HG02973 (cell line): ENCODE results near the gene INTS11.

ENCODE experiments used
- ATAC-seq: cut with Tn5 transposase; IDR thresholded peaks from one replicate; pipeline ENCODE4 v1.9.1; 2021; ENCODE audit warnings: moderate library complexity; ENCODE audit not compliant: unreplicated experiment

Gene INTS11

DNA sequence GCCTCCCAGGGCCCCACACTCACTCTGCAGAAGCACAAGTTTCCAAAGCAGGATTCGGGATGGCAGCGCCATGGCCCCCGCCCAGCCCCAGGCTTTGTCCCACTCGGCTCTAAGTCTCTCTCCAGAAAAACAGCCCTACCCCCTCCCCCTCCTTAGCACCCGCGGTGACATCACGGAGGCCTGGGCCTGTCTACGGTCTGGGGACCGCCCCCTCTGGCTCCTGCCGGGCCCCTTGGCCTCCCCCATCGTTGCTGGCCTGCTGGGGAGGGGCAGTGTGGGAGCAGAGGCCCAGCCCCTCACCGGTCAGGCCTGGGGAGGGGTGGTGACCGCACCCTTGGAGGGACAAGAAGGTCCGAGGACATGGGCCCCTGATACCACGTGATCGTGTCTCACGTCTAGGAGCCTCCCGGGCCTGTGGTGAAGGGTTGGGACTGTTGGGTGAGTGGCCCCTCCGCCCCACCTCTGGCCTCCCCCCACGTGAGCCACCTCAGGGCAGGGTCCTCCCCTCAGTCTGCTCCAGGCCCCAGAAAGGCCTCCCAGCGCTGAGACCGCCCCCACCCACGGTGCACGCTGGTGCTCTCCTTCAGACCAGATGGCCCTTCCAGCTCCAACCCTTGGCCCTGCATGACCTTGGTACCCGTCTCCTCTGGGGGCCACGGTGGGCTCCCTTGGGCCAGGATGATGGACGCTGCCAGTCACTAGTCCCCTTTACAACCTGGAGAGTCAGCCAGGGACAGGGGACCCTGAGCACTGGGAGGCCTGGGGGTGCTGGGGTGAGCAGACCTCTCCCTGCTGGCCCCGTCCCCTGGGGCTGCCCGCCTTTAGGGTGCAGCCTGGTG lies 34.2 kb upstream of the INTS11 start, which contains the start of gene MXRA8:
TSS of gene MXRA8 (minus strand) at position 123 of the 839 bp plus-strand sequence. CDS start at position 72, 51 bp downstream.
- ATAC-seq: no peak

DNA sequence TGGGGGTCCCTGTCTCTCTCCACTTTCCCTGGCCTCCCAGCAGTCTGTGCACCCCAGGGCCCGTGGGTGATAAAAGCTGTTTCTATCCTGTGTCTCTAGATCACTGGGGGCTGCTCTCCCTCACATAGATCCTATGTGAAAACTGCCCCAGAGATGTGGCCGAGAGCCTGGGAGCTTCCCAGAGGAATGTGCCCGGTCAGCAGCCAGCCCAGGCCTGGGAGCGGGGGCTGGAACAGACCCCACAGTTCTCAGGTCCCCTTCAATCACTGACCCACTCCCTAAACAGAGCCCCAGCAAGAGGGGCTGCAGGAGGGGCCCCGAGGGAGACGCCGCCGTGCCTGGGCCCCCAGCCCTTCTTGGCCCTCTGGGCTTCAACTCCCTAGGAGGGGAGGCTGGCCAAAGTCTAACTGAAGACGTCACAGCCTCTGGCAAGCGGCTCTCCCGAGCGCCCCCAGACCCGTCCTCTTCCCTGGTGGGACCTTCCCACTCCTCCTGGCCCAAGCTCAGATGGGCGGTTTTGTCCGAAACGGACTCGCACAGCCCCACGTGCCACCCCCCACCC lies 33.5 kb upstream of the INTS11 start:
- ATAC-seq: no peak

- ATAC-seq: no peak
Observed at GRCh38 chr1:1356796-1357401, 32.4 kb upstream of the INTS11 start.

DNA sequence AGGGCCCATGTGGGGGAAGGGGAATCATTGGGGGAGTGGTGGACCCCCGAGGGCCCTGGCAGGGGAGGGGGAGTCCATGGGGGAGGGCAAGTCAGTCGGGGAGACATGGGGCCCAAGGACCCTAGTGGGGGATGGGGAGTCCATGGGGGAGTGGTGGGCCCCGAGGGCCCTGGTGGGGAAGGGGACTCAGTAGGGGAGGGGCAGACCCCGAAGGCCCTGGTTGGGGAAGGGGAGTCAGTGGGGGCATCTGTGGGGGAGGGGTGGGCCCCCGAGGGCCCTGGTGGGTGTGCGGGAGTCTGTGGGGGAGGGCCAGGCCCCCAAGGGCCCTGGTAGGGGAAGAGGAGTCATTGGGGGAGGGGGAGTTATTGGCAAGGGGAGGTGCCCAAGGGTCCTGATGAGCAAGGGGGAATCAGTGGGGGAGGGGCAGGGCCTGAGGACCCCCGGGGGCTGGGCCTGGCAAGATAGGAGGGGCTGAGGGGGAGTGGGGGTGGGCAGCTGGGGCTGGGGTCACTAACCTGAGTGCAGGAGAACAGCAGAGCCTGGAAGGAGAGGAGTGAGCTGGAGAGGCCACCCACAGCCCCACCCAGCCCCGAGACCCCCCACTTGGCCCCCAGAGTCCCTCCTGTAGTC lies 31.8 kb upstream of the INTS11 start:
- ATAC-seq: no peak

GRCh38 chr1:1355416-1355815 lies 31.0 kb upstream of the INTS11 start:
- no peak for ATAC-seq

GRCh38 chr1:1354271-1355247 lies 30.1 kb upstream of the INTS11 start:
- no peak for ATAC-seq

- ATAC-seq: no peak
Observed at GRCh38 chr1:1353389-1354151, 29.1 kb upstream of the INTS11 start.

- ATAC-seq: no peak
Observed at GRCh38 chr1:1352786-1353388, 28.4 kb upstream of the INTS11 start.

DNA sequence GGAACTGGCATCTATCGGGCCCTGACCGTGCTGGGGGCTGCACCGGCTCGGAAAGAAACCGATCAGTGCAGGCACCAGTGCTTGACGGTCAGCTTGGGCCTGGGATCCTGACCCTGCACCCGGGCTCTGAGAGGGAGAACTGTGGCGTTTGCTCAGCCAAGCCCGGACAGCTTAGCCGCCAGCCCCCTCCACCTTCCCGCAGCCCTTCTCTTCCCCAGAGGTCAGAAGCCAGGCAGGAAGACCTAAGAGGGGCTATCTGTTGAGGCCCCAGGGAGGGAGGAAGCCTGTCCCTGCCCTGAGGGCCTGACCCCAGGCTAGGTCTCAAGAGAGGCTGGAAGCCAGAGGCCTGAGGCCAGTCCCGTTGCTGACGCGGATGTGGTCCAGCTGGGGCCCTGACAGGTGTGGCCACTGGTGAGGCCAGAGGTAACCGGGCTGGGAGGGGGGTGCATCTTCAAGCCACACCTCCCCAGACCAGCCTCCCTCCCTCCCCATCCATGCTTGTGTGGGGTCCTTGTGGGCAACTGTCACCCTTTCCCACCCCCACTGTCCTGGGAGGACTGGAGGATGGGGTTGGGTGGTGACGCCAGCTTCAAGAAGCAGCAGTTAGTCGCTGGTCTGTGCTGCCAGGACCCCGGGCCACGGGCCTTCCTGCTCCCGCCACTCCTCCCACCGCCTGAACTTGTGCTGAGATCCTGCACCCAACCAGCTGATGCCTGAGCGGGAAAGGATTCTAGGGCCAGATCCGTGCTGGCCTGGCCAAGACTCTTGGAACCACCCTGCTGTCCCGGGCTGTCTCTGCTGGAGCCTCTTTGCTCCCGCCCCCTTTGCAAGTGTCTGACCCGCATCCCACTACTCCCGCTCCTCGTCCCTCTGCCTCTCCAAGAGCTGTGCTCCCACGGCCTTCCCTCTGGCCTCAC lies 27.3 kb upstream of the INTS11 start:
- no peak for ATAC-seq

DNA sequence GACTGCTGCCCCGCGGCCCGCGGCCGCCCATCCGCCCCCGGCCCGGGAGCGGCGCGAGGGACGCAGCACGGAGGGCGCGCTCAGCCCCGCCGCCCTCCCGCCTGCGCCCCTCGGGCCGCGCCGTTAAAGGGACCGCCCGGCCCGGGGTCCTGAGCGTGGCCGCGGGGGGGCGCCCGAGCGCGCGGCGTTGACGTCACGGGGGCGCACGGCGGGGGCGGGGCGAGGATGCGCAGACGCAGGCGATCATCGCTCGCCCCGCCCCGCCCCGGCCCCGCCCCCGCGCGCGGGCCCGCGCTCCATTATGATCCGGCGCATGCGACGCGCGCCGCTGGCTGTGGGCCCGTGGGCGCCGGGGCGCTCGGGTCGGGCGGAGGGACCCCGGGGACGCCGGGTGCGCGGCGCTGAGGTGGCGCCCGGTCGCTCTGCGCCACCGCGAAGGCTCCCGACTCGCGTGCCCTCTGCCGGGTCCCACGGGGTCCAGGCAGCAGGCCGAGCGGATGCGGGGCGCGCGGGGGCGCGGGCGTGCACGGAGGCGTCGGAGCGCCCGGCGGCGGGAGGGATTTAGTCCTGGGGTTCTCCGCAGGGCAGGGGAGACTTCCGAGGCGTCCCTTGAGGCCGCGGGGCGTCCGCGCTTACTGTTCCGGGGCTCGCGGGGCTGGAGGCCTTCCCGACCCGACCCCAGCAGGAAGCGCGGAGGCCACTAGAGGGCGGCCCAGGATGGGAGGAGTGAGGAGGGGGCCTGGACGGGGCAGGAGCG lies 25.0 kb upstream of the INTS11 start, which contains the start of gene DVL1:
TSS of gene DVL1 (minus strand) at position 163 of the 757 bp plus-strand sequence. CDS start 353 bp downstream, outside the sequence.
- peak; percentile 49 for ATAC-seq

DNA sequence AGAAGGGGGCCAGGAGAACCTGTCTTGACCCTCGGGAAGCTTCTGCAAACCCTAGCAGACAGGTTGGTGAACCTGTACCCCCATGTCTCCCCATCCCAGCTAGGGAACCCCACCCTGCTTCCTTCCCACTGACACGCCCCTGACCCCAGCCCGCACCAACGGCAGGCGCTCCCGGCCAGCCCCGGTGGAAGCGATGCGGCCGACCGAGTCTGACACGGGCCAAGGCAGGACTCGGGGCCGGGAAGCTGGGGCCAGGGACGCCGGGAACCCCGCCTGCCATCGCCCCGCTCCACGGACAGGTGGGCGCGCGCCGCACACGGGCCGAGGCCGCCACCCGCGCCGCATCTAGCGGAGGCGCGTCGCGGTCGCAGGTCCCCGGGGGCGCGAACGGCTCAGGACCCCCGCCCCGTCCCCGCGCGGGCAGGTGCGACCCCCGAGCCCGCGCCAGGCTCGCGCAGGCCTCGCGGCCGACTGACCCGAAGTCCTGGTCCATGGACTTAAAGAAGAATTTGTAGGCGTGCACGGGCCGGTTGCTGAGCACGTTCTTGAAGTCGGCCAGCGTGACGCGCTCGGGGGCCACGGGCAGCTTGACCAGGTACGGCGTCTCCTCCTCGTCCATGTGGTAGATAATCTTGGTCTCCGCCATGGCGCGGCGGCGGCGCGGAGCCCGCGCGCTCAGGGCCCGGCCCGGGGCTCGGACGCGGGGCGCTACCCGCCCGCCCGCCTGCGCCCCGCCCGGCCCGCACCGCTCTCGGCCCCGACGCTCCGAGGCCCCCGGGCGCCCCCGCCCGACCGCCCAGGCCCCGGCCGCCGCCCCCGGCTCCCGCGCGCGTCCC lies 24.2 kb upstream of the INTS11 start:
- peak; percentile 15 for ATAC-seq

DNA sequence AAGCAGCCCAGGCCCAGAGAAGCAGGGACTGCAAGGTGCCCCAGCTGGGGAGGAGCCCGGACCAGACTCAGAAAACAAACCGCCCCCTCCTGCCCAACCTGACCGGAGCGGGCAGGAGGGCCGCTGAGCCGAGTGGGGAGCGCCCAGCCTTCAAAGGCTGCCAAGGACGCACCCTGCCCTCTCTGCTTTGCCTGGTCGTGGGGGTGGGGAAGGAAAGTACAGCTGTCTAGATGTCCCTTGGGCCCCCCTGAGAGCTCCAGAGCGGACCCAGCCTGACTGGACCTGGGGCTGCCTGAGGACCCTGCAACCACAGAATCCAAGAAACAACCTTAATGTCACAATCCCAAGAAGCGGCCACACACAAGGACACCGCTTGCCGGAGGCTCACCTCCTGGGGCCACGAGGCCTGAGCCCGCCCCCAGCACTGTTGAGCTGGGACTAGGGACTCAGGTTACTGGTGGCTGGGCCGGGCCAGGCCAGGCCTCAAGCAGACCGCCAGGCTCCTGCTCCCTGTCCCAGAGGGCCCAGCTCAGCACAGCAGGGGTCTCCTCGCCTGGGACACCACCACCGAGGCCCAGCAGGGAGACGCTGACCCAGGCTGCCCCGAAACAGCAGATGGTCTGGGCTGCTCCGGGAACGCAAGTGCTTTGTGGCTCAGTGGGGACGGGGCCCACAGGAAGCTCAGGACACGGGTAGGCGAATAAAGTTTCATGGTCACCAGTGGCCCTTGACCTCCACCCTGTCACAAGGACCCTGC lies 23.4 kb upstream of the INTS11 start:
- no peak for ATAC-seq

DNA sequence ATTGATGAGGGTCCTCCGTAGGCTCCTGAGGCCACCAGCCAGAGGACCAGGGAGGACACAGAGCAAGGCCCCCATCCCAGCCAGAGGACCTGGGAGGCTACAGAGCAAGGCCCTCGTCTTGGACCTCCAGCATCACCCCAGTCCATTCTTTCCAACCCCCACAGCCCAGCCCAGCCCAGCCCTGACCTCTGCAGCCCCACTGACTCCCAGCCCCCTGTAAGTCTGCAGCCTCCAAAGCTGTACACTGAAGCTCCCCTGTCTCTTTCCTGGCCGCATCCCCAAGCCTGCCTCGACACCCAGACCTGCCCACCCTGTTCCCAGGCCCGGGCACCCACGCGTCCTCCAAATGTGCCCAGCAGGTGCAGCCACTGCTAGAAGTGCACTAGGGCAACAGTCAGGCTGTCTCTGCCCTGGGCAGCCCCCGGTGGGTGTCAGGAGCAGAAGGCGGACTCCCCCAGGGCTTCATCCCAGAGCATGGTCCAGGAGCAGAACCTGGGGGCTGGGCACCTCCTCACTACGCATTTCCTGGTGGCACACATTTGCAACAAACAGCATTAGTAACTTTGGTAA lies 22.7 kb upstream of the INTS11 start:
- no peak for ATAC-seq

GRCh38 chr1:1346501-1346890 lies 22.0 kb upstream of the INTS11 start:
- ATAC-seq: no peak

- no peak for ATAC-seq
Observed at GRCh38 chr1:1345860-1346500, 21.5 kb upstream of the INTS11 start.
